ENCODE measurements around the gene CA4. TPM values are rescaled to one million over a fixed set of nuclear protein-coding genes. Genes with fewer than 3 reads are reported as not detected.
"Not testable (repeated sequence)": the region's sequence is repeated elsewhere in the genome, so short reads cannot be mapped to it uniquely, and the experiment has no call there.

The CA4 gene
- total RNA-seq, result not detected

DNA sequence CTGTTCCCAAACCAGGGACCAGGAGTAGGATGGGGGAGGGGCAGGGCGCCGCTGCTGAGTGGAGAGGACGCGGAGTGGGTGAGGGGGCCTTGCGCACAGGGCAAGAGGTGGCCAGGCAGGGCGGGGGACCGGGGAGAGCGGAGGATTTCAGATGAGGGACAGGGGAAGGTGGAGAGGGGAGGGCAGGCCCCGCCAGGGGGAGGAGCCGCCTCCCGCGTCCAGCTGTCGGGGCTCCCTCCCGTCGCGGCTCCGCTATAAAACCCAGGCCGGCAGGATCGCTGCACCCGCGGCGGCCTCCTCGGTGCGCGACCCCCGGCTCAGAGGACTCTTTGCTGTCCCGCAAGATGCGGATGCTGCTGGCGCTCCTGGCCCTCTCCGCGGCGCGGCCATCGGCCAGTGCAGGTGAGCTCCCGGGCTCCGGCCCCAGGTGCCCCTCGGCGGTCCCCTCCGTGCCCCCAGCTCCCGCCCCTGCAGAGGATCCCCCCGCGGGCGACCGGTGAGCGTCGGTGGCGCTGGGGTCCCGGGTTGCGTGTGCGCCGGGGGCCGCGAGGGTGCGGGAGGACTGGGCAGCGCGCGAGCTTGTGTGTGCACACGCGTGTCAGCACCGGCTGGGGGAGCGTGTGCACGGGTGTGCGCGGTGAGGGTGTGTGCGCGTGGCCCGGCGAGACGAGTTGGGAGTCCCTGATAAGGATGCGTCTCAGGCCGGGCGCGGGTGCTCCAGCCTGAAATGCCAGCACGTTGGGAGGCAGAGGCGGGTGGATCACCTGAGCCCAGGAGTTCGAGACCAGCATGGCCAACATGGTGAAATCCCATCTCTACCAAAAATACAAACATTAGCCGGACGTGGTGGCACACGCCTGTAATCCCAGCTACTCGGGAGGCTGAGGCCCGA, at the start of gene CA4:
Gene CA4 (plus strand): TSS at position 283 of the 892 bp plus-strand sequence. CDS start 62 bp downstream, at position 345.
- Mint-ChIP-seq H3K9me3 (no peaks in the 10 kb centered on the region), H3K36me3 (no peaks in the 10 kb centered on the region), H3K4me3 (peak within 1 kb of the TSS; percentile 65), H3K4me1 (peaks cover 11% of the 10 kb centered on the region), H3K27ac (no peak within 1 kb of the TSS), H3K27me3 (peaks cover 70% of the 10 kb centered on the region)
- POLR2A ChIA-PET, result interaction anchor here (0.6 to 1.1 kb wide), 4 partner anchors 8 to 994 kb away, joined by 3 to 10 read pairs (median 6); no protein-coding TSS in a partner anchor
- no peak for ATAC-seq (ENCODE audit: low read depth)
- no peak for DNase-seq

DNA sequence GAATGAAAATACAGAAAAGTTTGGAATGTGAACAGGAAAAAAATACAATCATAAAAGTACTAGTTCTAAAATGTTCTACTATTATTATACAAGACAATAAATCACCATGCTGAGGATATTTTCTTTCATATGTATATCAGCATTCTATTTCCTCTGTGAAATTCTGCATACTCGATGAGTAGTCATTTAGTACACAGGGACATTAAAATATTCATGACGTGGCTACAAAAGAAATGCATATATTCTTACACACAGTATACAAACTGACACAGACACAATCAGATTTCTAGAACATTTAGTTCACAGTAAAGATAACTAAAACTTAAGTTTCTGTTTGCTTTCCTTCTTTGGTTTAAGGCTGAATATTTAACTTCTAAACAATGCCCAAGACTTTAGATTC, 49.2 kb upstream of the CA4 start:
- POLR2A ChIA-PET; ATAC-seq (ENCODE audit: low read depth); DNase-seq; H3K27ac Mint-ChIP-seq; H3K4me3 Mint-ChIP-seq; H3K4me1 Mint-ChIP-seq; H3K36me3 Mint-ChIP-seq; H3K9me3 Mint-ChIP-seq: not testable (repeated sequence)
- peaks cover 41% of the 10 kb centered on the region for H3K27me3 Mint-ChIP-seq

DNA sequence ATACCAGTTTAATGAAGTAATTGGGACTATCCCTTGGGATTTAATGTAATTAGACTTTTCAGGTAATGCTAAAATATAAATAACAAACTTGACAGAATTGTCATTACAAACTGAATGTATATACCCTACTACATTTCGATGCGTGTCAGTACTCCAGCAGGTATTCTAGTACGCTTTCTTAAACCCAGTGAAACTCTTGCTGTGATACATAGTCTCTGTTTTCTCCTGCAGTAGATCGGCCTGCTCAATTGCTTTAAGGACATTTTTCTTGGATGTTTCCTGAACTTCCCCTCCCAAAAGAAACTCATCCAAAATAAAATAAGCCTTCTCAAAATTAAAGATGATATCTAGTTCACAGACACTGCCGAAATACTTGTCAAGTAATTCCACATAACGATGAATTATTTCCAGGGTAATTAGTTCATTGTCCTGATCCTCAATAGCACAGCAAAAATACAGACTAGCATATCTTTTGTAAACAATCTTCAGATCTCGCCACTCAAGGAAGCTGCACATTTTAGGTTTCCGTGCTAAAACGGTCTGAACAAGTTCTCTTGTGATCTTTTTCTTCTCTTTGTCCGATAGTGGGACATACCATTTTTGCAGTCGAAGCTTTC, 47.6 kb upstream of the CA4 start:
- peaks cover 17% of the 10 kb centered on the region for H3K4me1 Mint-ChIP-seq

DNA sequence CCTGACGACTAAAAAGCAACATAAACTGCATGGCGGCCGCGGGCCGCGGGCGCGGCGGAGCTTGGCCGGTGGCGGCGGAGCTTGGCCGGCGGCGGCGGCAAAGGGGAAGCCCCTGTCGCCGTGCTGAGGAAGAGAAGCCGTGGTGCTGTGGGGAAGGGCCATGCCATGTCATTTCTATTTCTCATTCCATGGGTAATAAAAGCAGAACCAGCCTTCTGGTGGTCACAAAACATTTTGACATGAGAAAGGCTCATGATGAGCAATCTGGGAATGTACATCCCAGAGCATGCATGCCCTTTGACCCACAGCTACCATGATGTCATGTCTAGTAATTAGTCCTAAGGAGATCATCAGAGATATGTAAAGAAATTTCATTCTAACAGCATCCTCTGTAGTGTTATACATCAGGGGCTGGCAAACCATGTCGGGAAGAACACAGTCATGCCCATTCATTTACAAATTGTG, 47.1 kb upstream of the CA4 start:
- Mint-ChIP-seq H3K27me3 (peaks cover 40% of the 10 kb centered on the region), H3K4me1 (peaks cover 17% of the 10 kb centered on the region), H3K4me3 (peak overlapping the region; percentile 75), H3K36me3 (peaks cover 4% of the 10 kb centered on the region), H3K9me3 (no peaks in the 10 kb centered on the region), H3K27ac (no peak overlapping the region)
- POLR2A ChIA-PET, result no interaction called here
- peak; percentile 55 for DNase-seq
- peak; percentile 78 for ATAC-seq (ENCODE audit: low read depth)

More for the DNA sequence above, 47.6 kb upstream of the CA4 start:
- H3K9me3 Mint-ChIP-seq, H3K36me3 Mint-ChIP-seq, POLR2A ChIA-PET, H3K27ac Mint-ChIP-seq, DNase-seq: not testable (repeated sequence)
- Mint-ChIP-seq H3K4me3 (peak overlapping the region; percentile 75), H3K27me3 (peaks cover 37% of the 10 kb centered on the region)
- peak; percentile 50 for ATAC-seq (ENCODE audit: low read depth)

DNA sequence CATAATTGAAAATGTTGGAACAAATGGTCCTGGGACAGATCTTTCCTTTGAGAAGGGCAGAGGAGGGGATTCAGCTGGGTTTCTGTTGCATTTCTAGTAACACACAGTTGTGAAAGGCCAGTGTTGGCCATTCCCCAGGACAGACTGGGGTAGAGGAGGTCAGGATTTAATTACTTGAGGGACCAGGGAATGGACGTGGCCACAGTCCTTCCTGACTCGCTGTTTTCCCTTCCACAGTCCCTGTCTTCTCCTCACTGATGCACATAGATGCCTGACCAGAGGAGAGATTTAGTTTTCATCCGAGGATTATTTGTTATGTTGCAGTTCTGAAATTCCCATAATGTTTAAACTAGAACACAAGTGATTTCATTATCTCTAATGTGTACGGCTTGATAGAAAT, 45.8 kb upstream of the CA4 start:
- peaks cover 35% of the 10 kb centered on the region for H3K27me3 Mint-ChIP-seq
- no peak for DNase-seq

DNA sequence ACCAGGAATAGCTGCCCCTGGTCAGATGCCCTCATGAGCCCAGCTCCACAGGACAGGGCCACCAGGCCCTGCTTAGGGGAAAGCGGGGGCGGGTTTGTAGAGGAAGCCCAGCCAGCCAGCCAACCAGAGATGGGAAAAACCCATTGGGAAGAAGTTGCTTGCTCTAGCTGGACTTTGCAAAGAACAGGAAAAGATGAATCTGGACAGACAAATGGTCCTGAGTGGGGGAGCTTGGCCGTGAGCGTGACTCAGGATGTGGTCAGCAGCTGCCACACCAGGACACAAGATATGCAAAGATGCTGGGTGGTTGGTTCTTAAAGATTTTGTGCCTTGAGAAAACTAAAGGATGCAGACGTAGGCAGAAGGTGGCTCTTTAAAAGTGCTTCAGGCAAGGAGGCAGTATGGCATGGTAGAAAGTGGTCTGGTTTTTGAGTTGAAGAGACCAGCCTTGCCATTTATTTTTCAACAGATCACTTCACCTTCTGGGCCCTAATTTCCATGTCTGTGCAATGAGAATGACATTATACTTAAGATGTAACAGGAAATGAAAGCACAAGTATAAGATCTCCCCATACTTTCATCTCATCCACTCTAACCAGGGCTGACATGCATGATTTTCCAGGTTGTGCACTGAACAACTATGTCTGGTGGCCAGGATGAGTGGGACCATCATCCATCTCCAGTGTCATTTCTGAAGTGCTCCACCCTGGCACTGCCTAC, 43.3 kb upstream of the CA4 start:
- DNase-seq (no peak), ATAC-seq (ENCODE audit: low read depth) (no peak)
- POLR2A ChIA-PET, result no interaction called here
- peaks cover 34% of the 10 kb centered on the region for H3K27me3 Mint-ChIP-seq
- H3K36me3 Mint-ChIP-seq, result peaks cover 4% of the 10 kb centered on the region
- H3K4me1 Mint-ChIP-seq, result peaks cover 17% of the 10 kb centered on the region
- no peak overlapping the region for H3K27ac Mint-ChIP-seq
- no peaks in the 10 kb centered on the region for H3K9me3 Mint-ChIP-seq
- no peak overlapping the region for H3K4me3 Mint-ChIP-seq

More for the DNA sequence above, 45.8 kb upstream of the CA4 start:
- Mint-ChIP-seq H3K36me3 (peaks cover 4% of the 10 kb centered on the region), H3K4me1 (peaks cover 17% of the 10 kb centered on the region), H3K27ac (no peak overlapping the region), H3K9me3 (no peaks in the 10 kb centered on the region), H3K4me3 (no peak overlapping the region)
- no peak for ATAC-seq (ENCODE audit: low read depth)
- POLR2A ChIA-PET, result no interaction called here

DNA sequence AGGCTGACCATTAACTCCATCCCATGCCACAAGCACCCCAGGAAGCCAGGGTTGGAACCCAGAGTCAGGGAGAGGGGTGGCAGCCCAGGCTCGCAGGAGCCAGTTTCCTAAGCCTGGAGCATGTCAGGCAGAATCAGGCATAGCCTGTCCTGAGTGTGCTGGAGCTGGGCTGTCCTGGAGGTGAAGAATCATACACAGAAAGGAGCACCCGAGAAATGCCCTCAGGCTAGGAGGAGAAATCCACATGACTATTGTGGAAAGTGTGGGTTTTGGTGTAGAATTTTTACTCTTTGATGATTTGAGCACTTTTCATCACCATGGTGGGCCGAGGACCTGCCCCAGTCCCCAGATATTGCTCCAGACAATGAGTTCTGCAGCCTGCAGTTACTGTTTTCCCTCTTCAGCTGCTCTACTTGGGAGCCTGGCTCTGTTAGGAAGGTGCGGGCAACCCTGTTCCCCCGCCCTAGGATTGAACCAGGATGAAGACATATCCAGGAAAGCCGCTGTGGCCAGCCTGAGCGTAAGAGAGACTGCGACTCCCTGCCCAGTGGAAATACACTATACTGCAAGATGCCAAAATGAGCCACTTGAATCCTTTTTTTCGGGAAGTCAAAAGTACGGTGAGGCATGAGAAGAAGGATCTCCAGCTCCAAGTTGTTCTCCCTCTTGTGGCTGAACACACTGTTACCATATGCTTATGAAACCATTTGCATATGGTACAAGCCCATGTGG, 42.1 kb upstream of the CA4 start:
- DNase-seq (no peak), ATAC-seq (ENCODE audit: low read depth) (no peak)
- Mint-ChIP-seq H3K4me3 (no peak overlapping the region), H3K27me3 (peaks cover 28% of the 10 kb centered on the region), H3K4me1 (peaks cover 10% of the 10 kb centered on the region), H3K36me3 (no peaks in the 10 kb centered on the region), H3K9me3 (no peaks in the 10 kb centered on the region), H3K27ac (no peak overlapping the region)
- POLR2A ChIA-PET, result no interaction called here

DNA sequence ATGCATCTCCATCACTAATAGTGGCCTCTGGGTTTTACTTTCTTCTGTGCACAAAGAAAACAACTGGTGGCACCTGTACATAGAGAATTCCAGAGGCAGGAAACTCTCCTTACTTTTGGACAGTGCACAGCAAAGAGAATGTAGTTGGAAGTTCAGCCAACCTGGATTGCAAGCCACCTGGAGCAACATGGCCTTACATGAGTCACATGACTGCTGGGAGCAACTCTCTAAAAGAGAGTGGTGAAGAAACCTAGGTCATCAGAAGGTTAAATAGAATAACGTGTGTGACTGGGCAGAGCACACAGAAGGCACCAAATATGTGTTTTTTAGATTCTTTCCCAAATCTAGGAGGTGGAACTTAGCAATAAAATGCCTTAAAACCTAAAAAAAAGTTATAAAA, 41.5 kb upstream of the CA4 start:
- H3K36me3 Mint-ChIP-seq; H3K4me3 Mint-ChIP-seq; H3K4me1 Mint-ChIP-seq; H3K9me3 Mint-ChIP-seq; POLR2A ChIA-PET; DNase-seq; ATAC-seq (ENCODE audit: low read depth); H3K27ac Mint-ChIP-seq: not testable (repeated sequence)
- H3K27me3 Mint-ChIP-seq, result peaks cover 25% of the 10 kb centered on the region

DNA sequence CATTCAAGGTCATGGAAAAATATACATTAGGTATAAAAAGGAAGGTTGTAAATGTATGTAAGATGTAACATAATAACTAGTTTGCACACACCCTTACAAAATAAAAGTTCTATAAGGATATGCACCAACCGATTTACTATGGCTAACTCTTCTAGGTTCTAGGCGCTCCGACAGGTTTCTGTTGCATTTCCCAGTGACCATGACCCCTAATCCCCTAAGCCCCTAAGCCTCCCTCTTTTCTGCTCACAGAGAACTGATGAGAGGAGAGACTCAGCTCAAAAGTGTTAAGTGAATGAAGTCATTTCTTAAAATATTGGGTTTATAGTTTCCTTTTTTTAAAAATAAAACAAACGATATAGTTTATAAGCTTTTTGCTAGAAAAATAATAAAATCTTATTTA, 41.1 kb upstream of the CA4 start:
- Mint-ChIP-seq H3K9me3 (no peaks in the 10 kb centered on the region), H3K36me3 (no peaks in the 10 kb centered on the region), H3K27ac (no peak overlapping the region), H3K27me3 (peaks cover 21% of the 10 kb centered on the region), H3K4me3 (no peak overlapping the region), H3K4me1 (peaks cover 9% of the 10 kb centered on the region)
- DNase-seq, result no peak
- no peak for ATAC-seq (ENCODE audit: low read depth)
- POLR2A ChIA-PET, result no interaction called here

DNA sequence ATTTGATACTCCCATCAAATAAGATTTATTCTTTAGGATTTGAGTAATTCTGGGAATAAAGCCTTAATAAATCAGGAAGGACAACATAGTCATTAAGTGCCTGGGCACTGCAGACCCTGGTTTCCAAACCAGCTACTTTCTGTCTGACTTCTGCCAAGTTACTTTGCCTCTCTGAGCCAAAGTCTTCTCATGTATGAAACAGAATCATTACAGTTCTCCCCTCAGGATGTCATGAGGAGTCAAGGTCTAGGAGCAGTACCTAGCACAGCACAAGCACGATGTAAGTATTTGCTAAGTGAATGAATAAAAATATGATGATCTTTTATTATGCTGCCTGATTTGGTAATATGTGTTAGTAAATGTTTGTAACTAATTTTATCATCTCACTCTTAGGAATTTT, 40.6 kb upstream of the CA4 start:
- Mint-ChIP-seq H3K4me1 (peaks cover 9% of the 10 kb centered on the region), H3K9me3 (no peaks in the 10 kb centered on the region), H3K27ac (no peak overlapping the region), H3K4me3 (no peak overlapping the region), H3K36me3 (no peaks in the 10 kb centered on the region), H3K27me3 (peaks cover 18% of the 10 kb centered on the region)
- ATAC-seq (ENCODE audit: low read depth), result no peak
- DNase-seq, result no peak
- POLR2A ChIA-PET, result no interaction called here

DNA sequence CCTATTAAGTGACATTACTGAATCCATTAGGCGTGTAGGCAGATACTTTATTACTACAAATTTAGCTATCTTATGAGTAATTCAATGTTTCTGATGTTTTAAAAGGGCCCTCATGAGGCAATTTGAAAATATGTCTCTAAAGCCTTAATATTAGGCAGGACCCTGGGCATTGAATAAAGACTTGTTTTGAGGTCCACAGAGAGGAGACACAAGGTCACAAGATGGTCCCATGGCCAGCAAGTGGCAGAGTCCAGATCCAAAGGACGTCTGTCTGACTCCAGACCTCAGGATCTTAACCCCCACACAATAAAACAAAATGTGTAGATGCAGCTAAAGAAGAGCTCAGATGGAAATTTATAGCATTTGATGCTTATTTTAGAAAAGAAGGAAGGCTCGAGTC, 39.2 kb upstream of the CA4 start:
- no peaks in the 10 kb centered on the region for H3K36me3 Mint-ChIP-seq
- H3K9me3 Mint-ChIP-seq, result no peaks in the 10 kb centered on the region
- DNase-seq, result no peak

DNA sequence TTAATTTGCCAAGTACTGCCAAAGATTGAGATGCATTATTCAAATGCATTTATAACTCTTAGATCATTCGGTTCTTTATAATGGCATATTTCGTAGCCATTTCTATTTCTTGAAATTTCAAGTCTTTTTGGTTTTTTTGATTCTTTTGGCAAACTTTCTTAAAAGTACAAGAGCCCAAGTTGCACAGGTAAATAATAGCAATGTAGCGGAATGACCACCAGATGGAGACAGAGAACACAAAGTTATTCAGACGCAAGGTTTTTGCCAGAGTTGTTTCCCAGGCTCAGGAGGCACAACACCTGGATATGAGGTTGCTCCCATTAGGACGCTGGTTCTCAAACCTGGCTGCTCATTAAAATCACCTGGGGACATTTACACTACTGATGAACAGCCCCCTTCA, 38.1 kb upstream of the CA4 start:
- DNase-seq, H3K4me1 Mint-ChIP-seq, H3K27ac Mint-ChIP-seq, H3K4me3 Mint-ChIP-seq, H3K9me3 Mint-ChIP-seq, H3K36me3 Mint-ChIP-seq, POLR2A ChIA-PET: not testable (repeated sequence)
- H3K27me3 Mint-ChIP-seq, result peaks cover 18% of the 10 kb centered on the region
- peak; percentile 26 for ATAC-seq (ENCODE audit: low read depth)

More for the DNA sequence above, 39.2 kb upstream of the CA4 start:
- Mint-ChIP-seq H3K27me3 (peaks cover 18% of the 10 kb centered on the region), H3K4me3 (no peak overlapping the region), H3K27ac (no peak overlapping the region), H3K4me1 (peaks cover 9% of the 10 kb centered on the region)
- no peak for ATAC-seq (ENCODE audit: low read depth)
- POLR2A ChIA-PET, result no interaction called here

DNA sequence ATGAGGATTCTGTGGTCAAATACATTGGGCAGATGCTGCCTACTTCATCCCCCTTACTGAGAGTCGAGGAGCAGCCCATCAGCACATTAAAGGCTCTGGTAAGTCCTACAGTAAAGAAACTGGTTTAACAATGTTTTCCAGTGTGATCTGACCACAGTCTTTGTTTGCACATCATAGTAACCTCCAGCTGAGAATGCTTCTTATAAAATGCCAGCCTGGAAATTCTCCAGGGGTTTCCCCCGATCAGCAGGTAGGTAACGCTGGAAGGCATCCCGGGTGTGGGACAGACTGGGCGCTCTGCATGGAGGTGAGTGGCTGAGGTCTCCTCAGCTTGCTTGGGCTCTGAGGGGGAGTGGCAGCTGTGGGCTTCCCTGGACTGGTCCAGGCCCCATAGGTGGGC, 34.4 kb upstream of the CA4 start:
- H3K36me3 Mint-ChIP-seq; ATAC-seq (ENCODE audit: low read depth); H3K4me1 Mint-ChIP-seq; DNase-seq; H3K9me3 Mint-ChIP-seq; POLR2A ChIA-PET; H3K27ac Mint-ChIP-seq; H3K27me3 Mint-ChIP-seq; H3K4me3 Mint-ChIP-seq: not testable (repeated sequence)
